WTC11 (cell line): ENCODE data around the gene SPSB4. TPM values are rescaled to one million over a fixed set of nuclear protein-coding genes. Genes with fewer than 3 reads are reported as not detected.

Source experiments
- ATAC-seq: fragments of 200-7000 bp; cut with Tn5 transposase; 2 replicates; pipeline ENCODE4 v1.10.0; 2021; ENCODE audit warnings: mild to moderate bottlenecking, moderate library complexity
- CTCF ChIA-PET: fragments of 300-600 bp; sonication (Branson Sonifier 250); formaldehyde crosslinking; loops from one replicate; lab custom pipeline; 2021; ENCODE audit warnings: antibody characterized with exemption; lab: Charles Lee
- POLR2A ChIA-PET: fragments of 350-600 bp; sonication (Branson Sonifier 250); formaldehyde crosslinking; loops from one replicate; lab custom pipeline; 2021; ENCODE audit warnings: antibody characterized with exemption; lab: Charles Lee
- DNase-seq: peaks from one replicate; pipeline ENCODE4 v3.0.0; 2021; ENCODE audit warnings: low spot score
- H3K27ac Mint-ChIP-seq: 2 replicates; pipeline ENCODE4 v1.8.0; 2021; ENCODE audit warnings: mixed read lengths
- H3K27me3 Mint-ChIP-seq: 2 replicates; pipeline ENCODE4 v1.8.0; 2021; ENCODE audit warnings: low read depth, mild to moderate bottlenecking, moderate library complexity, mixed read lengths
- H3K36me3 Mint-ChIP-seq: 2 replicates; pipeline ENCODE4 v1.8.0; 2021; ENCODE audit warnings: mixed read lengths
- H3K4me1 Mint-ChIP-seq: 2 replicates; pipeline ENCODE4 v1.8.0; 2022; ENCODE audit warnings: mixed read lengths
- H3K4me3 Mint-ChIP-seq: 2 replicates; pipeline ENCODE4 v1.8.0; 2021; ENCODE audit warnings: mild to moderate bottlenecking, moderate library complexity, mixed read lengths
- H3K9me3 Mint-ChIP-seq: 2 replicates; pipeline ENCODE4 v1.8.0; 2021; ENCODE audit warnings: mixed read lengths
- ARID4B ChIP-seq: sonication (generic); formaldehyde crosslinking; IDR thresholded peaks from 2 replicates; pipeline ENCODE4 v1.8.0; 2023; ENCODE audit warnings: missing genetic modification reagents, mild to moderate bottlenecking, borderline replicate concordance
- ATF6 ChIP-seq: sonication (generic); formaldehyde crosslinking; IDR thresholded peaks from 2 replicates; pipeline ENCODE4 v1.8.1; 2023; ENCODE audit warnings: mild to moderate bottlenecking, missing genetic modification reagents
- FOXP1 ChIP-seq: sonication (generic); formaldehyde crosslinking; IDR thresholded peaks from 2 replicates; pipeline ENCODE4 v1.8.0; 2022; ENCODE audit warnings: missing genetic modification reagents, mild to moderate bottlenecking, moderate library complexity, borderline replicate concordance
- NFE2L1 ChIP-seq: sonication (generic); formaldehyde crosslinking; IDR thresholded peaks from 2 replicates; pipeline ENCODE4 v1.8.1; 2023; ENCODE audit warnings: missing genetic modification reagents
- SMAD3 ChIP-seq: sonication (generic); formaldehyde crosslinking; IDR thresholded peaks from 2 replicates; pipeline ENCODE4 v1.8.0; 2022; ENCODE audit warnings: missing genetic modification reagents, mild to moderate bottlenecking, borderline replicate concordance
- total RNA-seq: library from RNA; stranded (reverse); gene quantifications from 3 replicates; pipeline ENCODE4 v1.2.3, GENCODE V29; 2021
- TF ChIP-seq, protein P1 (sequence below): sonication (generic); formaldehyde crosslinking; IDR thresholded peaks from 2 replicates; pipeline ENCODE4 v1.8.1; 2022; ENCODE audit warnings: low read depth, mild to moderate bottlenecking, moderate library complexity, missing genetic modification reagents, borderline replicate concordance
- TF ChIP-seq, protein P2 (sequence below): sonication (generic); formaldehyde crosslinking; conservative IDR thresholded peaks from 2 replicates; pipeline ENCODE4 v1.8.1; 2023; ENCODE audit warnings: mild to moderate bottlenecking, low read depth, missing genetic modification reagents, moderate library complexity
- TF ChIP-seq, protein P3 (sequence below): sonication (generic); formaldehyde crosslinking; IDR thresholded peaks from 2 replicates; pipeline ENCODE4 v1.8.0; 2022; ENCODE audit warnings: missing genetic modification reagents

The SPSB4 gene
- total RNA-seq, 1 experiment from 2014 or later: 19.7 TPM

- H3K9me3 Mint-ChIP-seq: no peaks in the 10 kb centered on the region
- peaks cover 19% of the 10 kb centered on the region for H3K4me1 Mint-ChIP-seq
- no peak; the same call in 1 of the 2 replicates for ATAC-seq
These were observed 5.3 kb upstream of the SPSB4 start for GRCh38 chr3:141045849-141046248.

GRCh38 chr3:141047168-141047567, 4.0 kb upstream of the SPSB4 start:
- no peaks in the 10 kb centered on the region for H3K36me3 Mint-ChIP-seq
- no peaks in the 10 kb centered on the region for H3K9me3 Mint-ChIP-seq
- no peak overlapping the region for H3K27ac Mint-ChIP-seq
- H3K27me3 Mint-ChIP-seq: peaks cover 30% of the 10 kb centered on the region
- DNase-seq (no peak), ATAC-seq (no peak)
- CTCF ChIA-PET: interaction anchor here (1.0 to 6.5 kb wide), 3 partner anchors 31 to 59 kb away, joined by 3 to 80 read pairs (median 3); no protein-coding TSS in a partner anchor
- H3K4me1 Mint-ChIP-seq: peaks cover 19% of the 10 kb centered on the region
- POLR2A ChIA-PET: no interaction called here
- no peak overlapping the region for H3K4me3 Mint-ChIP-seq
- TF ChIP-seq, protein P1, sequence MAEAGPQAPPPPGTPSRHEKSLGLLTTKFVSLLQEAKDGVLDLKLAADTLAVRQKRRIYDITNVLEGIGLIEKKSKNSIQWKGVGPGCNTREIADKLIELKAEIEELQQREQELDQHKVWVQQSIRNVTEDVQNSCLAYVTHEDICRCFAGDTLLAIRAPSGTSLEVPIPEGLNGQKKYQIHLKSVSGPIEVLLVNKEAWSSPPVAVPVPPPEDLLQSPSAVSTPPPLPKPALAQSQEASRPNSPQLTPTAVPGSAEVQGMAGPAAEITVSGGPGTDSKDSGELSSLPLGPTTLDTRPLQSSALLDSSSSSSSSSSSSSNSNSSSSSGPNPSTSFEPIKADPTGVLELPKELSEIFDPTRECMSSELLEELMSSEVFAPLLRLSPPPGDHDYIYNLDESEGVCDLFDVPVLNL (CRISPR knock-in tag): no peak
- TF ChIP-seq ATF6 (CRISPR knock-in tag) (no peak), FOXP1 (CRISPR knock-in tag) (no peak), SMAD3 (CRISPR knock-in tag) (no peak), ARID4B (CRISPR knock-in tag) (no peak)
- TF ChIP-seq, protein P2, sequence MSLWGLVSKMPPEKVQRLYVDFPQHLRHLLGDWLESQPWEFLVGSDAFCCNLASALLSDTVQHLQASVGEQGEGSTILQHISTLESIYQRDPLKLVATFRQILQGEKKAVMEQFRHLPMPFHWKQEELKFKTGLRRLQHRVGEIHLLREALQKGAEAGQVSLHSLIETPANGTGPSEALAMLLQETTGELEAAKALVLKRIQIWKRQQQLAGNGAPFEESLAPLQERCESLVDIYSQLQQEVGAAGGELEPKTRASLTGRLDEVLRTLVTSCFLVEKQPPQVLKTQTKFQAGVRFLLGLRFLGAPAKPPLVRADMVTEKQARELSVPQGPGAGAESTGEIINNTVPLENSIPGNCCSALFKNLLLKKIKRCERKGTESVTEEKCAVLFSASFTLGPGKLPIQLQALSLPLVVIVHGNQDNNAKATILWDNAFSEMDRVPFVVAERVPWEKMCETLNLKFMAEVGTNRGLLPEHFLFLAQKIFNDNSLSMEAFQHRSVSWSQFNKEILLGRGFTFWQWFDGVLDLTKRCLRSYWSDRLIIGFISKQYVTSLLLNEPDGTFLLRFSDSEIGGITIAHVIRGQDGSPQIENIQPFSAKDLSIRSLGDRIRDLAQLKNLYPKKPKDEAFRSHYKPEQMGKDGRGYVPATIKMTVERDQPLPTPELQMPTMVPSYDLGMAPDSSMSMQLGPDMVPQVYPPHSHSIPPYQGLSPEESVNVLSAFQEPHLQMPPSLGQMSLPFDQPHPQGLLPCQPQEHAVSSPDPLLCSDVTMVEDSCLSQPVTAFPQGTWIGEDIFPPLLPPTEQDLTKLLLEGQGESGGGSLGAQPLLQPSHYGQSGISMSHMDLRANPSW (CRISPR knock-in tag): no peak
- TF ChIP-seq, protein P3, sequence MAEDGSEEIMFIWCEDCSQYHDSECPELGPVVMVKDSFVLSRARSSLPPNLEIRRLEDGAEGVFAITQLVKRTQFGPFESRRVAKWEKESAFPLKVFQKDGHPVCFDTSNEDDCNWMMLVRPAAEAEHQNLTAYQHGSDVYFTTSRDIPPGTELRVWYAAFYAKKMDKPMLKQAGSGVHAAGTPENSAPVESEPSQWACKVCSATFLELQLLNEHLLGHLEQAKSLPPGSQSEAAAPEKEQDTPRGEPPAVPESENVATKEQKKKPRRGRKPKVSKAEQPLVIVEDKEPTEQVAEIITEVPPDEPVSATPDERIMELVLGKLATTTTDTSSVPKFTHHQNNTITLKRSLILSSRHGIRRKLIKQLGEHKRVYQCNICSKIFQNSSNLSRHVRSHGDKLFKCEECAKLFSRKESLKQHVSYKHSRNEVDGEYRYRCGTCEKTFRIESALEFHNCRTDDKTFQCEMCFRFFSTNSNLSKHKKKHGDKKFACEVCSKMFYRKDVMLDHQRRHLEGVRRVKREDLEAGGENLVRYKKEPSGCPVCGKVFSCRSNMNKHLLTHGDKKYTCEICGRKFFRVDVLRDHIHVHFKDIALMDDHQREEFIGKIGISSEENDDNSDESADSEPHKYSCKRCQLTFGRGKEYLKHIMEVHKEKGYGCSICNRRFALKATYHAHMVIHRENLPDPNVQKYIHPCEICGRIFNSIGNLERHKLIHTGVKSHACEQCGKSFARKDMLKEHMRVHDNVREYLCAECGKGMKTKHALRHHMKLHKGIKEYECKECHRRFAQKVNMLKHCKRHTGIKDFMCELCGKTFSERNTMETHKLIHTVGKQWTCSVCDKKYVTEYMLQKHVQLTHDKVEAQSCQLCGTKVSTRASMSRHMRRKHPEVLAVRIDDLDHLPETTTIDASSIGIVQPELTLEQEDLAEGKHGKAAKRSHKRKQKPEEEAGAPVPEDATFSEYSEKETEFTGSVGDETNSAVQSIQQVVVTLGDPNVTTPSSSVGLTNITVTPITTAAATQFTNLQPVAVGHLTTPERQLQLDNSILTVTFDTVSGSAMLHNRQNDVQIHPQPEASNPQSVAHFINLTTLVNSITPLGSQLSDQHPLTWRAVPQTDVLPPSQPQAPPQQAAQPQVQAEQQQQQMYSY (CRISPR knock-in tag): no peak

More at GRCh38 chr3:141045849-141046248, 5.3 kb upstream of the SPSB4 start:
- Mint-ChIP-seq H3K27ac (no peak overlapping the region), H3K27me3 (peaks cover 30% of the 10 kb centered on the region), H3K36me3 (no peaks in the 10 kb centered on the region), H3K4me3 (no peak overlapping the region)
- CTCF ChIA-PET: interaction anchor here (0.6 to 2.3 kb wide), 5 partner anchors 34 to 104 kb away, joined by 3 to 8 read pairs (median 3); no protein-coding TSS in a partner anchor
- TF ChIP-seq NFE2L1 (CRISPR knock-in tag) (no peak), ARID4B (CRISPR knock-in tag) (no peak)
- DNase-seq: no peak
- POLR2A ChIA-PET: no interaction called here
